A673 (cell line): Measurements from ENCODE around the gene RAPGEF4.

ENCODE experiments used
- CTCF ChIP-seq: fragments of 300-800, 200-600 bp; sonication (generic); conservative IDR thresholded peaks from 2 replicates; pipeline ENCODE4 v1.5.1; 2017; ENCODE audit warnings: low read depth, mild to moderate bottlenecking, antibody characterized with exemption, low read length, moderate library complexity, mixed read lengths
- EZH2 ChIP-seq: fragments of 200-600 bp; sonication (generic); IDR thresholded peaks from 2 replicates; pipeline ENCODE4 v1.6.1; 2017; ENCODE audit warnings: borderline replicate concordance, low read depth, mild to moderate bottlenecking, mixed read lengths, antibody characterized with exemption, low read length; ENCODE audit not compliant: poor library complexity, severe bottlenecking

- TF ChIP-seq CTCF (no peak), EZH2 (no peak)
Observed at GRCh38 chr2:173086518-173087213, 351.0 kb downstream of the RAPGEF4 start.
